Astrocyte (in vitro differentiated cells and primary cell): ENCODE data around the gene UST. TPM values are rescaled to one million over a fixed set of nuclear protein-coding genes. Genes with fewer than 3 reads are reported as not detected.
"Not testable (repeated sequence)": the region's sequence is repeated elsewhere in the genome, so short reads cannot be mapped to it uniquely, and the experiment has no call there.

Experiments used
- DNase-seq: peaks from one replicate; pipeline ENCODE4 v3.0.0-alpha.2; 2010; ENCODE audit warnings: low read depth
- FAIRE-seq: peaks from 2 replicates; lab custom pipeline; 2011; peaks lifted over from hg19 to GRCh38; lab: Jason Lieb, UNC
- H2AFZ ChIP-seq: 2 replicates; pipeline ENCODE4 v1.6.0; 2012; ENCODE audit warnings: low read depth, low read length, inconsistent platforms
- H3K27ac ChIP-seq: 2 replicates; pipeline ENCODE4 v1.5.1; 2011; ENCODE audit warnings: low read depth, low read length, inconsistent platforms
- H3K27me3 ChIP-seq: 2 replicates; pipeline ENCODE4 v1.6.0; 2011; ENCODE audit warnings: low read length, inconsistent platforms; ENCODE audit not compliant: insufficient read depth
- H3K36me3 ChIP-seq: 2 replicates; pipeline ENCODE4 v1.5.1; 2011; ENCODE audit warnings: low read length, inconsistent platforms; ENCODE audit not compliant: insufficient read depth
- H3K4me1 ChIP-seq: 2 replicates; pipeline ENCODE4 v1.5.1; 2011; ENCODE audit warnings: low read length, inconsistent platforms; ENCODE audit not compliant: insufficient read depth
- H3K4me2 ChIP-seq: 2 replicates; pipeline ENCODE4 v1.6.0; 2012; ENCODE audit warnings: low read length, inconsistent platforms
- H3K4me3 ChIP-seq: 2 replicates; pipeline ENCODE4 v1.5.1; 2011; ENCODE audit warnings: low read depth, mild to moderate bottlenecking, low read length, inconsistent platforms; ENCODE audit not compliant: insufficient read depth
- H3K79me2 ChIP-seq: 2 replicates; pipeline ENCODE4 v1.6.0; 2012; ENCODE audit warnings: mild to moderate bottlenecking, low read length, inconsistent platforms; ENCODE audit not compliant: insufficient read depth
- H3K9ac ChIP-seq: 2 replicates; pipeline ENCODE4 v1.6.0; 2012; ENCODE audit warnings: mild to moderate bottlenecking, low read length, inconsistent platforms
- H3K9me3 ChIP-seq: 2 replicates; pipeline ENCODE4 v1.5.1; 2012; ENCODE audit warnings: low read depth, mild to moderate bottlenecking, low read length, inconsistent platforms; ENCODE audit not compliant: insufficient read depth
- H4K20me1 ChIP-seq: 2 replicates; pipeline ENCODE4 v1.6.0; 2012; ENCODE audit warnings: low read length, inconsistent platforms; ENCODE audit not compliant: insufficient read depth
- H3K27ac Mint-ChIP-seq: one replicate; pipeline ENCODE4 v1.8.0; 2021; ENCODE audit warnings: mild to moderate bottlenecking, mixed read lengths; ENCODE audit not compliant: unreplicated experiment
- H3K27me3 Mint-ChIP-seq: one replicate; pipeline ENCODE4 v1.8.0; 2021; ENCODE audit warnings: low read depth, mixed read lengths; ENCODE audit not compliant: unreplicated experiment
- H3K36me3 Mint-ChIP-seq: one replicate; pipeline ENCODE4 v1.8.0; 2021; ENCODE audit warnings: low read depth, mixed read lengths; ENCODE audit not compliant: unreplicated experiment
- H3K4me1 Mint-ChIP-seq: one replicate; pipeline ENCODE4 v1.8.0; 2021; ENCODE audit warnings: low read depth, mixed read lengths; ENCODE audit not compliant: unreplicated experiment
- H3K4me3 Mint-ChIP-seq: one replicate; pipeline ENCODE4 v1.8.0; 2021; ENCODE audit warnings: mild to moderate bottlenecking, moderate library complexity, mixed read lengths; ENCODE audit not compliant: unreplicated experiment
- H3K9me3 Mint-ChIP-seq: one replicate; pipeline ENCODE4 v1.8.0; 2021; ENCODE audit warnings: mild to moderate bottlenecking, mixed read lengths; ENCODE audit not compliant: unreplicated experiment
- CTCF ChIP-seq: IDR thresholded peaks from 2 replicates; pipeline ENCODE4 v1.5.1; 2011; ENCODE audit warnings: low read depth, mild to moderate bottlenecking, inconsistent platforms, low read length, moderate library complexity; ENCODE audit not compliant: insufficient read depth
- EZH2 ChIP-seq: IDR thresholded peaks from 2 replicates; pipeline ENCODE4 v1.6.1; 2012; ENCODE audit warnings: mild to moderate bottlenecking, low read length, inconsistent platforms; ENCODE audit not compliant: insufficient read depth
- total RNA-seq: library from RNA; stranded (reverse); gene quantifications from 2 replicates; pipeline ENCODE4 v1.2.1, GENCODE V29; 2021

UST gene
- total RNA-seq, 1 donor from 2014 or later = 15.3 TPM

- H3K27ac ChIP-seq = no peak overlapping the region
- Mint-ChIP-seq H3K27ac (no peak overlapping the region), H3K4me3 (no peak overlapping the region), H3K27me3 (no peaks in the 10 kb centered on the region), H3K4me1 (peaks cover 12% of the 10 kb centered on the region), H3K9me3 (no peaks in the 10 kb centered on the region), H3K36me3 (peaks cover 14% of the 10 kb centered on the region)
- H3K9me3 ChIP-seq = no peaks in the 10 kb centered on the region
- no peak for DNase-seq
- no peaks in the 10 kb centered on the region for H3K4me1 ChIP-seq
- no peaks in the 10 kb centered on the region for H3K27me3 ChIP-seq
- H3K36me3 ChIP-seq = no peaks in the 10 kb centered on the region
- no peak overlapping the region for H2AFZ ChIP-seq
- no peak overlapping the region for H3K9ac ChIP-seq
- no peak for TF ChIP-seq CTCF
- no peak for TF ChIP-seq EZH2
- FAIRE-seq = no peak
- no peak overlapping the region for H3K4me2 ChIP-seq
- no peak overlapping the region for H3K4me3 ChIP-seq
- no peaks in the 10 kb centered on the region for H3K79me2 ChIP-seq
- no peaks in the 10 kb centered on the region for H4K20me1 ChIP-seq
Measured at GRCh38 chr6:148955441-148955840, 208.6 kb downstream of the UST start.

DNA sequence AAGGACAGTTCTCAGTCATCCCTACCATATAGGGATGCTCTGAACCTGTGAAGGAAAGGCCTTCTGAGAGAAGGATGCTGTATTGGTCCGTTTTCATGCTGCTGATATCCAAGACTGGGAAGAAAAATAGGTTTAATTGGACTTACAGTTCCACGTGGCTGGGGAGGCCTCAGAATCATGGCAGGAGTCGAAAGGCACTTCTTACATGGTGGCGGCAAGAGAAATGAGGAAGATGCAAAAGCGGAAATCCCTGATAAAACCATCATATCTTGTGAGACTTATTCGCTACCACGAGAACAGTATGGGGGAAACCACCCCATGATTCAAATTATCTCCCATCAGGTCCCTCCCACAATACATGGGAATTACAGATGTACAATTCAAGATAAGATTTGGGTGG, 209.3 kb downstream of the UST start:
- not testable (repeated sequence) for H3K36me3 ChIP-seq, H3K4me3 ChIP-seq, H2AFZ ChIP-seq, H3K4me3 Mint-ChIP-seq, H3K9me3 Mint-ChIP-seq, H3K4me2 ChIP-seq, H3K9me3 ChIP-seq, H3K79me2 ChIP-seq, H3K27me3 ChIP-seq, H3K27me3 Mint-ChIP-seq, H3K27ac Mint-ChIP-seq, H3K4me1 ChIP-seq, H4K20me1 ChIP-seq, DNase-seq, FAIRE-seq, H3K27ac ChIP-seq, H3K9ac ChIP-seq
- peaks cover 10% of the 10 kb centered on the region for H3K4me1 Mint-ChIP-seq
- peaks cover 14% of the 10 kb centered on the region for H3K36me3 Mint-ChIP-seq

GRCh38 chr6:148957752-148958151, 210.9 kb downstream of the UST start:
- no peaks in the 10 kb centered on the region for H3K9me3 Mint-ChIP-seq
- FAIRE-seq (no peak), DNase-seq (no peak)
- H3K27ac ChIP-seq = no peak overlapping the region
- TF ChIP-seq EZH2 = no peak
- no peak for TF ChIP-seq CTCF
- H4K20me1 ChIP-seq = no peaks in the 10 kb centered on the region
- peaks cover 18% of the 10 kb centered on the region for H3K36me3 Mint-ChIP-seq
- no peak overlapping the region for H3K27ac Mint-ChIP-seq
- no peak overlapping the region for H3K4me2 ChIP-seq
- no peak overlapping the region for H3K4me3 Mint-ChIP-seq
- no peaks in the 10 kb centered on the region for H3K36me3 ChIP-seq
- no peak overlapping the region for H2AFZ ChIP-seq
- H3K27me3 Mint-ChIP-seq = no peaks in the 10 kb centered on the region
- no peak overlapping the region for H3K9ac ChIP-seq
- peaks cover under 1% of the 10 kb centered on the region for H3K4me1 Mint-ChIP-seq
- no peaks in the 10 kb centered on the region for H3K4me1 ChIP-seq
- H3K27me3 ChIP-seq = no peaks in the 10 kb centered on the region
- H3K9me3 ChIP-seq = no peaks in the 10 kb centered on the region
- H3K4me3 ChIP-seq = no peak overlapping the region
- H3K79me2 ChIP-seq = no peaks in the 10 kb centered on the region
